HEK293T (cell line): Measurements from ENCODE around the gene TREM2.

ENCODE experiments used
- CTCF ChIA-PET: fragments of 350-600 bp; formaldehyde crosslinking; extraction: SDS; loops from one replicate; lab custom pipeline; 2021; ENCODE audit warnings: antibody characterized with exemption, inconsistent platforms; lab: Yijun Ruan, JAX
- POLR2A ChIA-PET: fragments of 350-600 bp; formaldehyde crosslinking; extraction: SDS; loops from one replicate; lab custom pipeline; 2020; ENCODE audit warnings: antibody characterized with exemption, inconsistent platforms; lab: Yijun Ruan, JAX
- DNase-seq: peaks from one replicate; pipeline ENCODE4 v3.0.0; 2012; ENCODE audit warnings: mixed read lengths; ENCODE audit errors: extremely low spot score
- ARNT ChIP-seq: fragments of 450-650 bp; IDR thresholded peaks from 2 replicates; pipeline ENCODE4 v1.6.1; 2017; ENCODE audit warnings: mild to moderate bottlenecking
- BHLHE40 ChIP-seq: fragments of 450-650 bp; IDR thresholded peaks from 2 replicates; pipeline ENCODE4 v1.6.1; 2016; ENCODE audit warnings: mild to moderate bottlenecking, moderate library complexity, borderline replicate concordance
- CTBP1 ChIP-seq: fragments of 450-650 bp; IDR thresholded peaks from 2 replicates; pipeline ENCODE4 v1.6.1; 2016; ENCODE audit warnings: borderline replicate concordance
- ELF4 ChIP-seq: fragments of 450-650 bp; IDR thresholded peaks from 2 replicates; pipeline ENCODE4 v1.6.1; 2017; ENCODE audit warnings: antibody characterized with exemption
- FOXA1 ChIP-seq: fragments of 450-650 bp; IDR thresholded peaks from 2 replicates; pipeline ENCODE4 v1.6.1; 2016; ENCODE audit warnings: mild to moderate bottlenecking
- FOXK2 ChIP-seq: fragments of 450-650 bp; IDR thresholded peaks from 2 replicates; pipeline ENCODE4 v1.6.1; 2016; ENCODE audit warnings: mild to moderate bottlenecking
- FOXM1 ChIP-seq: fragments of 450-650 bp; IDR thresholded peaks from 2 replicates; pipeline ENCODE4 v1.6.1; 2017; ENCODE audit warnings: mild to moderate bottlenecking, borderline replicate concordance
- HDGF ChIP-seq: fragments of 450-650 bp; IDR thresholded peaks from 2 replicates; pipeline ENCODE4 v1.6.1; 2017; ENCODE audit warnings: antibody characterized with exemption, borderline replicate concordance
- L3MBTL2 ChIP-seq: fragments of 450-650 bp; conservative IDR thresholded peaks from 2 replicates; pipeline ENCODE4 v1.6.1; 2016; ENCODE audit warnings: mild to moderate bottlenecking
- LEF1 ChIP-seq: fragments of 450-650 bp; IDR thresholded peaks from 2 replicates; pipeline ENCODE4 v1.6.1; 2017; ENCODE audit warnings: mild to moderate bottlenecking, borderline replicate concordance
- NFRKB ChIP-seq: fragments of 450-650 bp; IDR thresholded peaks from 2 replicates; pipeline ENCODE4 v1.6.1; 2016; ENCODE audit warnings: mild to moderate bottlenecking, moderate library complexity
- SP1 ChIP-seq: fragments of 450-650 bp; IDR thresholded peaks from 2 replicates; pipeline ENCODE4 v1.6.1; 2017
- SUZ12 ChIP-seq: fragments of 450-650 bp; IDR thresholded peaks from 2 replicates; pipeline ENCODE4 v1.6.1; 2016; ENCODE audit warnings: mild to moderate bottlenecking
- TARDBP ChIP-seq: fragments of 450-650 bp; IDR thresholded peaks from 2 replicates; pipeline ENCODE4 v1.6.1; 2016
- ZNF384 ChIP-seq: fragments of 450-650 bp; IDR thresholded peaks from 2 replicates; pipeline ENCODE4 v1.6.1; 2016
- TF ChIP-seq, protein P1 (sequence below): fragments of 450-650 bp; IDR thresholded peaks from 2 replicates; pipeline ENCODE4 v1.6.1; 2016

The TREM2 gene

DNA sequence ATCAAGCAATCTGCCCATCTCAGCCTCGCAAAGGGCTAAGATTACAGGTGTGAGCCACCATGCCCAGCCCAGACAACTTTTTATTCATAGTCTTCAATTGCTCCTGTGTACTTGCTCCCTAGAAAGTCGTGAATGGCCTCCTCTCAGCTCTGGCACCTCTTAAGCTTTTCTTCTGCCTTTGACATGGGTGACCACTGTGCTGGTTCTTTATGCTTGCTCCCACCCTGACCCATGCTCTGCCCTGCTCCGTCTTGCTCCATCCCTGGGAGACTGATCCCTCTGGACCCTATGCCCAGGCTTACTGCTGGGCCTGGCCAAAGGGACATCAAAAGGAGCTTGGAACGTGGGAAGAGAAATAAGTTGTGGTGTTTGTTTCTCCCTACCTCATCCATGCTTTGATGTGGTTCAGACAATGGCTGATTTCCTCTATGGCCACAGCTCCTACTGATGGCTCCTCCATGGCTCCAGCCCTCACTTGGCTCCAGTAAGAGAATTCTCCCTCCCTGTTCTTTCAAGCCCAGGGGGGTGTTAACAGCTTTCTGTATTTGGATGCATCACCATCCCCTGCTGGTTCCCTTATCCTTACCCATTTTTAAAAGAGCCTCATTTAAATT lies 7.7 kb upstream of the TREM2 start:
- DNase-seq = no peak
- ChIA-PET POLR2A (no interaction called here), CTCF (interaction anchor here (0.8 to 1.3 kb wide), 2 partner anchors 12 to 21 kb away, joined by 3 to 5 read pairs; no protein-coding TSS in a partner anchor)
- TF ChIP-seq, protein P1, sequence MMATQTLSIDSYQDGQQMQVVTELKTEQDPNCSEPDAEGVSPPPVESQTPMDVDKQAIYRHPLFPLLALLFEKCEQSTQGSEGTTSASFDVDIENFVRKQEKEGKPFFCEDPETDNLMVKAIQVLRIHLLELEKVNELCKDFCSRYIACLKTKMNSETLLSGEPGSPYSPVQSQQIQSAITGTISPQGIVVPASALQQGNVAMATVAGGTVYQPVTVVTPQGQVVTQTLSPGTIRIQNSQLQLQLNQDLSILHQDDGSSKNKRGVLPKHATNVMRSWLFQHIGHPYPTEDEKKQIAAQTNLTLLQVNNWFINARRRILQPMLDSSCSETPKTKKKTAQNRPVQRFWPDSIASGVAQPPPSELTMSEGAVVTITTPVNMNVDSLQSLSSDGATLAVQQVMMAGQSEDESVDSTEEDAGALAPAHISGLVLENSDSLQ = no peak
- TF ChIP-seq FOXA1 = no peak
- TF ChIP-seq BHLHE40 = no peak
- no peak for TF ChIP-seq NFRKB
- no peak for TF ChIP-seq FOXK2
- no peak for TF ChIP-seq SUZ12
- no peak for TF ChIP-seq TARDBP
- no peak for TF ChIP-seq CTBP1
- TF ChIP-seq FOXM1 = no peak

DNA sequence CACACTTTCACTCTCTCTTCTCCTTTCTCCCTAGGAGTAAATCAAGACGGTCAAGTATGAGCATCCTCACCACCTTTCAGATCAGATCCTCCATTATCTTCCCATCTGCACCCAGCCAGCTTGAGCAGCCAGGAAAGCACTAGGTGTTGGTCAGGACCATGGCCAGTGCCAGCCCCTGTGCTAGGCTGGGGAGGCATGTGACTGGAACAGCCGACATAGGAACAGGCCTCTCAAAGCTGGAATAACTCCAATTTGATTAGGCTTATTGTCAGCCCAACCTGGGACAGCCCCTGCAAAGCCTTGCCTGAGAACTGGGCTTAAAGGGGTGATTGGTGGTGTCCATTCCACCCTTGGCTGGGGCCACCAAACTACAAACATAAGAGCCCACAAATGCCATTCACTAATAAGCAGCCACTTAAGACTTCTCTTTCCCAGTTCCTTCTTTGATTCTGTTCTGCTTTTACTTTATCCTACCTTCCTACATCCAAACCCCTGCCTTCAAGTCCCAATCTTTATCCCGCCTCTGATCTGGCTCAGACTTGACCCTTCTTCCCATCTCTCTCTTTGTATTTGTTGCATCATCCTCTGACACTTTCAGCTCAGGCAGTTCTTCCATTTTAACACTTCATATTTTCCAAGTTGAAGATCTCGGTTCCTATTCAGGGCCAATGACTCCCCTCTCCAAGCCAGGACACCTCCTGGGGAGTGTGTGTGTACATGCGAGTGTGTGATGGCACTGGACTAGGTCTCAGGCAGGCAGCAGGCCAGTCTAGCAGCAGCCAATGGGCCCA lies 4.5 kb upstream of the TREM2 start:
- DNase-seq = no peak
- ChIA-PET POLR2A (no interaction called here), CTCF (no interaction called here)
- TF ChIP-seq ELF4 = no peak
- no peak for TF ChIP-seq ZNF384

DNA sequence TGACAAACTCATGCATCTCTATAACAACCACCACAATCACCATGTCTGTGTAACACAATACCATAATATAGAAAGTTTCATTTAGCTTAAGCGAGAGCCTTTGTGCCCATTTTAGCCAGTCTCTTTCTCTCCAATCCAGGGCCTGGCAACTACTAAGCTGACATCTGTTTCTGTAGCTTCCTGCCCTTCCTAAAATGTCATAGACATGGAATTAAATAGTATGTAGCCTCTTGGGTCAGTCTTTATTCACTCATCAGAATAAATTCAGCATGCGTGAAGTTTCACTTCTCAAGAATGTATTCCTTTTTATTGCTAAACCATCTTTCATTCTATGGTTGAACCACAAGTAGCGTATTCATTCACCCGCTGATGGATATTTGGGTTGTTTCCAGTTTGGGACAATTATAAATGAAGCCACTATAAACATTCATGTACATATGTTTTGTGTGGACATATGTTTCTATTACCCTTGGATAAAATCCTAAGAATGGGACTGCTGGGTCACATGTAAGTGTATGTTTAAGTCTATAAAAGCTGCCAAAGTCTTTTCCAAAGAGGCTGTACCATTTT lies 1.7 kb upstream of the TREM2 start:
- no peak for DNase-seq
- ChIA-PET CTCF (no interaction called here), POLR2A (no interaction called here)
- TF ChIP-seq FOXM1 (no peak), ZNF384 (no peak)

DNA sequence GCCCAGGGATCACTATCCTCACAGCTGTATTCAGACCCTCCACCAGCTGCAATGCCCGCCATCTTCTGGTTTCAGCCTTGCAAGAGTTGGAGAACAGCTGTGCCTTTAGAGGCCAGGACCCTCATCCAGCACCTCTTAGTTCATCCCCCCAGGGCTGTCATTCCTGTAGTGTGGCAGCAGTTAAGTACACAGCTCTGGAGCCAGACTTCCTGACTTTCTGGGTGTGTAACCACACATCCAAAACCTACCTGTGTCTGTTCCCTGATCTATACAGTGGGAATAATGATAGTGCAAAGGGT lies 452 bp upstream of the TREM2 start:
- CTCF ChIA-PET = no interaction called here
- no peak for TF ChIP-seq SUZ12
- TF ChIP-seq FOXA1 = no peak
- TF ChIP-seq ARNT = no peak
- POLR2A ChIA-PET = no interaction called here
- no peak for DNase-seq

DNA sequence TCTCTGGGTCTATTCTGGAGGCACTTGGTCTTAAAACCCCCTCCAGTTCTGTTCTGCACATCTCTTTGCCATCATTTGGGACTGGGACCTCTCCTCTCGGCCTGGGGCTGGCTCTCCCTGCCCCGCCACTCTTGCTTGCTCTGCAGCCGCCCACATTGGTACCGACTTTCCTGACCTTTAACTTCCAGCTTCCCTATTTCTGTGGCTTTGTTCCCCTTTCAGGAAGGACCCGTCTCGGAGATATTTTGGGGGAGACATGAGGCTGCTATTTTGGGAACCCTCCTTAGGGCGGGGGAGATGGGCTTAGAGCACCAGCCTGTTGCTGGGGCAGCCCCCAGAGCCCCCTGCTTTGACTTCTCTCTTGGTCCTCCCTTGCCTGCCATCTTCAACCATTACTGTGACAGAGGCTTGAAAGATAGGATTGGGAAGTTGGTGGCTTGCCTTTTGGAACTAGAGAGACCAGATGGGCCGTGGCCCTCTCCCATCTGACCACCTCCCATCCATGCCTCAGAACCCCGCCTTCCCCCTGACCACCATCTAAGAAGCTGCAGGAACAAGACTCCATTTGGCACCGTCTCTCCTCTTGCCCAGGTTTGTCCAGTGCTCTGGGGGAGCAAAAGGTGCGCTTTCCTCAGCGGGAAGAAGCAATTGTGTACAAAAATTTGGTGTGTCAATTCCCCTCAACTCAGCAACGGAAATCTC lies 914 bp downstream of the TREM2 start:
- POLR2A ChIA-PET = no interaction called here
- CTCF ChIA-PET = no interaction called here
- no peak for TF ChIP-seq HDGF
- DNase-seq = no peak

DNA sequence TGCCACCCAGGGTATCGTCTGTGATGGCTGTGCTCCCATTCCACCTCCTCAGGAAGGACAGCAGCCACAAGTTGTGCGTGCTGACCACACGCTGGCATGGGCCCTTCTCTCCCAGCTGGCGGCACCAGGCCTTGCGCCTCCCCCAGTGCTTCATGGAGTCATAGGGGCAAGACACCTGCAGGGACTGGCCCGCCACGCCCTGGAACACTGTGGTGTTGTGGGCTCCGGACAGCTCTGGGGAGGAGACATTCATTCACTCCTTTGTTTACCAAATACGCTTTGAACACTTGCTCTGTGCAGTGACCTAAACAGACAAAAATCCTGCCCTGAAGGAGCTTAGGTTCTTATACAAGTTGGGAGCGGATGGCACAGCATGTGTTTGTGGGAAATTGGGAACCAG lies 1.5 kb downstream of the TREM2 start:
- POLR2A ChIA-PET = no interaction called here
- CTCF ChIA-PET = no interaction called here
- no peak for DNase-seq
- TF ChIP-seq ZNF384 (no peak), LEF1 (no peak), SUZ12 (no peak), CTBP1 (no peak), HDGF (no peak), FOXM1 (no peak), FOXA1 (no peak), BHLHE40 (no peak), NFRKB (no peak), FOXK2 (no peak), L3MBTL2 (no peak), ARNT (no peak), ELF4 (no peak), SP1 (no peak), TARDBP (no peak)
- TF ChIP-seq, protein P1 = no peak

DNA sequence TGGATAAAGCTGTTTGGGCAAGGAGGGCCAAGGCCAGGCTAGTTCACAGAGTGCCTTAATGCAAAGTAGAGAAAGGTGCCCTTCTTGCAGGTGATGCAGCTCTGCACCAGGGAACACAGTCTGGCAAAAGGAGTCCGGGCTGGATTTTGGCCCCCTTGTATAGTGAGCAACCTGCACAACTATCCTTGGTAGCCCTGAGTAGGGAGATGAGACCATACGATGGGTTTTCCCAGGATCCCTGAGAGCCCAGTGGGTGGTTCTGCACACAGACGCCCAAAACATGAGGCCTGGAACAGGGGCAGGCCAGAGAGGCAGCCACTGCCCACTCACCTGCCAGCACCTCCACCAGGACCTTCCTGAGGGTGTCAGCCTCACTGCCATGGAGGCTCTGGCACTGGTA lies 2.0 kb downstream of the TREM2 start:
- no peak for DNase-seq
- no peak for TF ChIP-seq ARNT
- TF ChIP-seq TARDBP = no peak
- TF ChIP-seq FOXM1 = no peak
- TF ChIP-seq, protein P1 = no peak
- no peak for TF ChIP-seq BHLHE40
- no peak for TF ChIP-seq HDGF
- TF ChIP-seq FOXA1 = no peak
- no peak for TF ChIP-seq SUZ12
- TF ChIP-seq CTBP1 = no peak
- ChIA-PET POLR2A (no interaction called here), CTCF (no interaction called here)
